HepG2 (cell line): ENCODE results near the gene HDLBP. TPM values are rescaled to one million over a fixed set of nuclear protein-coding genes. Genes with fewer than 3 reads are reported as not detected.

Experiments
- CBFB ChIP-seq: sonication (generic); formaldehyde crosslinking; IDR thresholded peaks from 2 replicates; pipeline ENCODE4 v1.4.0; 2020; ENCODE audit warnings: missing genetic modification reagents
- IKZF4 ChIP-seq: sonication (generic); formaldehyde crosslinking; IDR thresholded peaks from 2 replicates; pipeline ENCODE4 v1.5.1; 2020; ENCODE audit warnings: borderline replicate concordance, mild to moderate bottlenecking, low read depth, missing genetic modification reagents; ENCODE audit errors: not compliant biosample characterization
- KAT2B ChIP-seq: fragments of 150-350 bp; IDR thresholded peaks from 2 replicates; pipeline ENCODE4 v1.6.1; 2014; ENCODE audit warnings: low read depth, low read length, borderline replicate concordance
- KDM2A ChIP-seq: sonication (generic); formaldehyde crosslinking; IDR thresholded peaks from 2 replicates; pipeline ENCODE4 v1.4.0; 2020; ENCODE audit warnings: low read depth, missing genetic modification reagents, borderline replicate concordance
- MAFK ChIP-seq, 2 experiments: IDR thresholded peaks in 1 of 2; conservative IDR thresholded peaks in 1 of 2; 2 replicates each; pipeline ENCODE4 v1.6.1; 2011; ENCODE audit warnings: improper control_type of control experiment in 2 of 2, low read length in 2 of 2
- MEF2D ChIP-seq: sonication (generic); formaldehyde crosslinking; IDR thresholded peaks from 2 replicates; pipeline ENCODE4 v1.5.1; 2020; ENCODE audit warnings: mild to moderate bottlenecking, missing genetic modification reagents
- NCOA5 ChIP-seq: sonication (generic); formaldehyde crosslinking; IDR thresholded peaks from 2 replicates; pipeline ENCODE4 v1.4.0; 2020; ENCODE audit warnings: missing genetic modification reagents
- NFE2 ChIP-seq: sonication (generic); formaldehyde crosslinking; IDR thresholded peaks from 2 replicates; pipeline ENCODE4 v1.4.0; 2020; ENCODE audit warnings: missing genetic modification reagents
- NFYC ChIP-seq: IDR thresholded peaks from 2 replicates; pipeline ENCODE4 v1.6.1; 2016; ENCODE audit warnings: missing genetic modification reagents, missing compliant biosample characterization
- NPAS2 ChIP-seq: sonication (generic); formaldehyde crosslinking; IDR thresholded peaks from 2 replicates; pipeline ENCODE4 v1.8.0; 2022; ENCODE audit warnings: mild to moderate bottlenecking, missing genetic modification reagents, borderline replicate concordance
- PHF8 ChIP-seq: sonication (generic); formaldehyde crosslinking; IDR thresholded peaks from 2 replicates; pipeline ENCODE4 v1.5.0; 2020; ENCODE audit warnings: missing genetic modification reagents
- RAD51 ChIP-seq: fragments of 450-650 bp; IDR thresholded peaks from 2 replicates; pipeline ENCODE4 v1.6.1; 2016; ENCODE audit warnings: borderline replicate concordance
- RBM22 ChIP-seq: fragments of 200-400 bp; formaldehyde crosslinking; optimal IDR thresholded peaks from 2 replicates; pipeline ENCODE3; 2017; ENCODE audit warnings: mild to moderate bottlenecking, low read length, moderate library complexity
- SMC3 ChIP-seq: IDR thresholded peaks from 2 replicates; pipeline ENCODE4 v1.6.1; 2011; ENCODE audit warnings: low read length, improper control_type of control experiment
- SRSF4 ChIP-seq: fragments of 200-400 bp; formaldehyde crosslinking; IDR thresholded peaks from one replicate; pipeline ENCODE4 v1.6.1; 2018; ENCODE audit warnings: mild to moderate bottlenecking, low read depth, low read length, moderate library complexity; ENCODE audit not compliant: poor library complexity, severe bottlenecking
- ZBTB7A ChIP-seq: sonication (generic); formaldehyde crosslinking; IDR thresholded peaks from 2 replicates; pipeline ENCODE4 v1.8.0; 2022; ENCODE audit warnings: mild to moderate bottlenecking, missing genetic modification reagents
- ZGPAT ChIP-seq: IDR thresholded peaks from 2 replicates; pipeline ENCODE4 v1.6.1; 2016; ENCODE audit warnings: mild to moderate bottlenecking
- ZMYM4 ChIP-seq: sonication (generic); formaldehyde crosslinking; IDR thresholded peaks from 2 replicates; pipeline ENCODE4 v1.8.1; 2023; ENCODE audit warnings: mild to moderate bottlenecking, missing genetic modification reagents
- ZNF124 ChIP-seq: sonication (generic); formaldehyde crosslinking; IDR thresholded peaks from 2 replicates; pipeline ENCODE4 v1.4.0; 2020; ENCODE audit warnings: missing genetic modification reagents
- ZNF7 ChIP-seq: IDR thresholded peaks from 2 replicates; pipeline ENCODE4 v1.6.1; 2016; ENCODE audit warnings: missing biosample characterization, missing genetic modification reagents
- polyA plus RNA-seq, 8 experiments: library from polyadenylated mRNA; depleted of rRNA in 3 of 8; stranded (reverse) in 7 of 8; unstranded in 1 of 8; fragments of >200 nt; fragmentation: Illumina TruSeq in 4 of 8; extraction: Trizol in 4 of 8; gene quantifications; 2 replicates each; pipeline versions ENCODE4 v1.2.1 to v1.2.3, GENCODE V29; 2011 to 2016; ENCODE audit warnings: low read depth in 4 of 8, missing spikeins in 1 of 8, mixed read lengths in 1 of 8; ENCODE audit not compliant: insufficient read depth in 1 of 8
- total RNA-seq, 5 experiments: library from RNA; depleted of rRNA; stranded (reverse); fragments of >200 nt; fragmentation: Illumina TruSeq; extraction: Trizol; gene quantifications; 2 replicates each; pipeline ENCODE4 v1.2.3, GENCODE V29; 2016; ENCODE audit warnings: low read depth in 1 of 5
- TF ChIP-seq, protein P1 (sequence below): sonication (generic); formaldehyde crosslinking; IDR thresholded peaks from 2 replicates; pipeline ENCODE4 v1.5.0; 2020; ENCODE audit warnings: mild to moderate bottlenecking, missing genetic modification reagents
- TF ChIP-seq, protein P2 (sequence below), 2 experiments: sonication (generic) in 1 of 2; formaldehyde crosslinking in 1 of 2; IDR thresholded peaks; 2 replicates each; pipeline versions ENCODE4 v1.4.0 to v1.6.1; 2016 to 2020; ENCODE audit warnings: borderline replicate concordance in 1 of 2, low read depth in 1 of 2, mild to moderate bottlenecking in 1 of 2, missing genetic modification reagents in 1 of 2

HDLBP gene
- total and polyA plus RNA-seq, 2 of the 13 experiments (the other 11 are each of a cell fraction or from before 2014, with no cell fraction given): 464 to 707 TPM

DNA sequence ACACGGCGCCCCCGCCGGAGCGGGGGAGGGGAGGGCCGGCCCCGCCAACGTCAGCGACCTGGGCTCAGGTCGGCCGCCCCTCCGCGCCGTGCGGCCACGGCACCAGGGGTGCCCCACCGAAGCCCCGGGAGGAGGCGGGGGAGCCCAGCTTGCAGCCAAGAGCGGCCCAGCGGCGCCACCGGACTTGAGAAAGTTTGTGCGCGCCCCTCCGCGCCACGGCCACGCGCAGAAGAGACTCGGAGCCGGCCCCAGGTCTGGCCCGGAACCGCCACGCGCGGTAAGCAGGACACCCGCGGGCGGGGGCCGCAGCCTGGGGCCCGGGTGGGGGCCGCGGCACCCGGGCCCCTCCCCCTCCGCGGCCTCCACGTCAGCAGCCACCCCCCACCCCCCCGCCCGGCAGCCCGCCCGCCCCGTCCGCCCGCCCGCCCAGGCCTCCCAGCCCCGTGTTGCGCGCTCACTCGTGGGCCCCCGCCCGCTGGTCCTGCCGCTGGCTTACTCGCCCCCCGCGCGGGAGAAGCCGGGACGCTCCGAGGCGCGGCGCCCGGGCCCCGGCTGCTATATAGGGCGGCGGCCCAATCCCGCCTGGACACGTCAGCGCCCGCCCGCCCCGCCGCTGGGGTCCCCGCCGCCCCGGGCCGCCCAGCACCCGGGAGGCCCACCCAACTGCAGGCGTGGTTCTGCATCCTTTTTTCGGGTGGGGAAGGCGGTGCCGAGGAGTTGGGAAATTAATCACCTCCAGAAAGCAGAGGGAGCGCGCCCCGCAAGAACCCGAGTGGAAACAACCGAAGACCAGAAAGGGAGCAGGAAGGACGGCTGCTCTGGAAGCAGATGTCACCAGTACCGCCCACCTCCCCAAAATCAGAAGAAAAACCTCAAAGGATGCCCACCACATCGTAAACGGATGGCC is 42.9 kb downstream of the HDLBP start (continued):
- TF ChIP-seq, protein P1, sequence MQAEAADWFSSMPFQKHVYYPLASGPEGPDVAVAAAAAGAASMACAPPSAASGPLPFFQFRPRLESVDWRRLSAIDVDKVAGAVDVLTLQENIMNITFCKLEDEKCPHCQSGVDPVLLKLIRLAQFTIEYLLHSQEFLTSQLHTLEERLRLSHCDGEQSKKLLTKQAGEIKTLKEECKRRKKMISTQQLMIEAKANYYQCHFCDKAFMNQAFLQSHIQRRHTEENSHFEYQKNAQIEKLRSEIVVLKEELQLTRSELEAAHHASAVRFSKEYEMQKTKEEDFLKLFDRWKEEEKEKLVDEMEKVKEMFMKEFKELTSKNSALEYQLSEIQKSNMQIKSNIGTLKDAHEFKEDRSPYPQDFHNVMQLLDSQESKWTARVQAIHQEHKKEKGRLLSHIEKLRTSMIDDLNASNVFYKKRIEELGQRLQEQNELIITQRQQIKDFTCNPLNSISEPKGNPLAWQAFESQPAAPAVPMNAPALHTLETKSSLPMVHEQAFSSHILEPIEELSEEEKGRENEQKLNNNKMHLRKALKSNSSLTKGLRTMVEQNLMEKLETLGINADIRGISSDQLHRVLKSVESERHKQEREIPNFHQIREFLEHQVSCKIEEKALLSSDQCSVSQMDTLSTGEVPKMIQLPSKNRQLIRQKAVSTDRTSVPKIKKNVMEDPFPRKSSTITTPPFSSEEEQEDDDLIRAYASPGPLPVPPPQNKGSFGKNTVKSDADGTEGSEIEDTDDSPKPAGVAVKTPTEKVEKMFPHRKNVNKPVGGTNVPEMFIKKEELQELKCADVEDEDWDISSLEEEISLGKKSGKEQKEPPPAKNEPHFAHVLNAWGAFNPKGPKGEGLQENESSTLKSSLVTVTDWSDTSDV (CRISPR knock-in tag): no peak
- TF ChIP-seq RAD51 (no peak), KDM2A (CRISPR knock-in tag) (peak; percentile 57), MAFK (conservative IDR thresholded peaks at IDR 0.05 in 1 of 2, IDR thresholded peaks at IDR 0.05 in 1 of 2; ENCODE audit: low read length in 2 of 2) (no peak), NFYC (peak; percentile 25; the same call in 1 of the 2 replicates), ZNF124 (CRISPR knock-in tag) (no peak), CBFB (CRISPR knock-in tag) (no peak), NPAS2 (no peak), NFE2 (CRISPR knock-in tag) (no peak), KAT2B (no peak), RBM22 (peak; percentile 75), MEF2D (CRISPR knock-in tag) (no peak), SRSF4 (no peak), ZGPAT (CRISPR knock-in tag) (no peak), ZBTB7A (CRISPR knock-in tag) (0 out of 2 replicates have a peak, but pooled peaks have one; percentile 46), ZMYM4 (CRISPR knock-in tag) (peak; percentile 12; the same call in 1 of the 2 replicates), NCOA5 (CRISPR knock-in tag) (no peak), SMC3 (no peak), IKZF4 (no peak), PHF8 (CRISPR knock-in tag) (peak; percentile 49), ZNF7 (no peak)
- TF ChIP-seq, protein P2, sequence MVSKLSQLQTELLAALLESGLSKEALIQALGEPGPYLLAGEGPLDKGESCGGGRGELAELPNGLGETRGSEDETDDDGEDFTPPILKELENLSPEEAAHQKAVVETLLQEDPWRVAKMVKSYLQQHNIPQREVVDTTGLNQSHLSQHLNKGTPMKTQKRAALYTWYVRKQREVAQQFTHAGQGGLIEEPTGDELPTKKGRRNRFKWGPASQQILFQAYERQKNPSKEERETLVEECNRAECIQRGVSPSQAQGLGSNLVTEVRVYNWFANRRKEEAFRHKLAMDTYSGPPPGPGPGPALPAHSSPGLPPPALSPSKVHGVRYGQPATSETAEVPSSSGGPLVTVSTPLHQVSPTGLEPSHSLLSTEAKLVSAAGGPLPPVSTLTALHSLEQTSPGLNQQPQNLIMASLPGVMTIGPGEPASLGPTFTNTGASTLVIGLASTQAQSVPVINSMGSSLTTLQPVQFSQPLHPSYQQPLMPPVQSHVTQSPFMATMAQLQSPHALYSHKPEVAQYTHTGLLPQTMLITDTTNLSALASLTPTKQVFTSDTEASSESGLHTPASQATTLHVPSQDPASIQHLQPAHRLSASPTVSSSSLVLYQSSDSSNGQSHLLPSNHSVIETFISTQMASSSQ (IDR thresholded peaks at IDR 0.05; ENCODE audit: low read depth): no peak
- TF ChIP-seq, protein P2 (CRISPR knock-in tag; IDR thresholded peaks at IDR 0.05; ENCODE audit: borderline replicate concordance): no peak
